Prostate gland (tissue), 2 donors: ENCODE measurements around the gene AAR2.

Source experiments
- POLR2A ChIP-seq: fragments of 450-650 bp; IDR thresholded peaks from one replicate; pipeline ENCODE4 v1.6.1; 2016; ENCODE audit warnings: antibody characterized with exemption, mild to moderate bottlenecking
- POLR2AphosphoS5 ChIP-seq: sonication (generic); formaldehyde crosslinking; IDR thresholded peaks from one replicate; pipeline ENCODE4 v1.6.1; 2017; ENCODE audit warnings: antibody characterized with exemption
- TF ChIP-seq, protein P1 (sequence below), 4 experiments: fragments of 200-600 bp in 2 of 4; fragments of 450-650 bp in 2 of 4; sonication (generic) in 2 of 4; IDR thresholded peaks; 1 replicate in 3 of 4; 2 replicates in 1 of 4; pipeline ENCODE4 v1.5.1; 2016 to 2019; ENCODE audit warnings: antibody characterized with exemption in 4 of 4, mild to moderate bottlenecking in 2 of 4, moderate library complexity in 2 of 4

DNA sequence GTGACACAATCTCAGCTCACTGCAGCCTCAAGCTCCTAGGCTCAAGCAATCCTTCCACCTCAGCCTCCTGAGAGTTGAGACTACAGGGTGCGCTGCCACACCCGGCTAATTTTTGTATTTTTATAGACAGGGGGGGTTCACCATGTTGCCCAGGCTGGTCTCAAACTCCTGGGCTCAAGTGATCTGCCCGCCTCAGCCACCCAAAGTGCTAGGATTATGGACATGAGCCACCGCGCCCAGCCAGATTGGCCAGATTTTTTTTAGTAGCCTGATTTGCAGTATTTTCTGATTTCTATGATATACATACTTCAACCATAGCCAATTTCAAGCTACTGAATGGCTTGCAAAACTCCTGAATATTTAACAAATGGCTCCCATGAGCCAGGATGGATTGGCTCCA is 48.5 kb downstream of the AAR2 start:
- TF ChIP-seq, protein P1, sequence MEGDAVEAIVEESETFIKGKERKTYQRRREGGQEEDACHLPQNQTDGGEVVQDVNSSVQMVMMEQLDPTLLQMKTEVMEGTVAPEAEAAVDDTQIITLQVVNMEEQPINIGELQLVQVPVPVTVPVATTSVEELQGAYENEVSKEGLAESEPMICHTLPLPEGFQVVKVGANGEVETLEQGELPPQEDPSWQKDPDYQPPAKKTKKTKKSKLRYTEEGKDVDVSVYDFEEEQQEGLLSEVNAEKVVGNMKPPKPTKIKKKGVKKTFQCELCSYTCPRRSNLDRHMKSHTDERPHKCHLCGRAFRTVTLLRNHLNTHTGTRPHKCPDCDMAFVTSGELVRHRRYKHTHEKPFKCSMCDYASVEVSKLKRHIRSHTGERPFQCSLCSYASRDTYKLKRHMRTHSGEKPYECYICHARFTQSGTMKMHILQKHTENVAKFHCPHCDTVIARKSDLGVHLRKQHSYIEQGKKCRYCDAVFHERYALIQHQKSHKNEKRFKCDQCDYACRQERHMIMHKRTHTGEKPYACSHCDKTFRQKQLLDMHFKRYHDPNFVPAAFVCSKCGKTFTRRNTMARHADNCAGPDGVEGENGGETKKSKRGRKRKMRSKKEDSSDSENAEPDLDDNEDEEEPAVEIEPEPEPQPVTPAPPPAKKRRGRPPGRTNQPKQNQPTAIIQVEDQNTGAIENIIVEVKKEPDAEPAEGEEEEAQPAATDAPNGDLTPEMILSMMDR (IDR thresholded peaks at IDR 0.05) = no peak
- TF ChIP-seq POLR2A (no peak), POLR2AphosphoS5 (no peak)
